Effector memory CD4-positive, alpha-beta T cell (primary cell): Measurements from ENCODE around the gene SSBP3.

Source experiments
- DNase-seq, 3 donors: peaks; one replicate each; pipeline ENCODE4 v3.0.0-alpha.2; 2020
- H3K27ac ChIP-seq: 2 replicates; pipeline ENCODE4 v1.7.0; 2013; ENCODE audit warnings: mild to moderate bottlenecking, low read length, moderate library complexity; ENCODE audit not compliant: insufficient read depth, poor library complexity, severe bottlenecking
- H3K27me3 ChIP-seq: replicated peaks from 2 replicates; pipeline ENCODE4 v1.7.0; 2013; ENCODE audit warnings: mild to moderate bottlenecking, low read length; ENCODE audit not compliant: insufficient read depth, control insufficient read depth, poor library complexity, severe bottlenecking
- H3K36me3 ChIP-seq: 2 replicates; pipeline ENCODE4 v1.7.0; 2013; ENCODE audit warnings: mild to moderate bottlenecking, low read length, moderate library complexity; ENCODE audit not compliant: control insufficient read depth, insufficient read depth
- H3K4me1 ChIP-seq: 2 replicates; pipeline ENCODE4 v1.7.0; 2013; ENCODE audit warnings: low read length, mild to moderate bottlenecking; ENCODE audit not compliant: control insufficient read depth, insufficient read depth, poor library complexity, severe bottlenecking
- H3K4me3 ChIP-seq: 2 replicates; pipeline ENCODE4 v1.7.0; 2013; ENCODE audit warnings: low read length, low read depth, mild to moderate bottlenecking; ENCODE audit not compliant: insufficient read depth, poor library complexity, severe bottlenecking
- H3K9me3 ChIP-seq: 2 replicates; pipeline ENCODE4 v1.7.0; 2013; ENCODE audit warnings: mild to moderate bottlenecking, low read length, moderate library complexity; ENCODE audit not compliant: control insufficient read depth

The SSBP3 gene

DNA sequence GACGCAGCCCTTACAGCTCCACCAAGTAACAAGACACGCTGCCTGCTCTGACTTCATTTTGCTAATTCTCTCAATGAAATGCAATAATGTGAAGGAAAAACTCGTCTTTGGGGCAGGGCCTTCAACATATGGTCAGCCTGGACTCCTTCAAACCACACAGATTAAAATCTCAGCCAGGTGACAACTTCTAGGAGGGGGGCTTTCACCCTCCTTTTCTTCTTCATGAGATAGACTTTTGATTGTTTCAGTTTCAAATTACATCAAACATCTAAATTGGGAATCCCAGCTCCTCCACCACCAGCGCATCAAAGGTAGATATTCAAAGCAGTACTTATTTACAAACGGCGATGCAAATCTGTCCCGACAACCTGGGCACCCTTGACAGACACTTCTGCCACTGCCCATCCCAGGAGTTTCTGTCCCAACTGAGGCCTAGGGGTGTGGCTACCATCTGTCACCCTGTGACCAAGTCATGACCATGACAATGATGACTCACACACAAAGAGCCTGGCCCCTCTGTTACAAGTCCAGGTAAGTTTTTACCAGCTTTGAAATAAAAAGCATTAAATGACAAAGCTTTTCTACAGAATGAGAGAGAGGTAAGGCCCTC, 29.7 kb downstream of the SSBP3 start:
- Histone ChIP-seq H3K27me3 (no peaks in the 10 kb centered on the region), H3K4me3 (no peak overlapping the region), H3K9me3 (no peaks in the 10 kb centered on the region), H3K4me1 (peaks cover 11% of the 10 kb centered on the region), H3K36me3 (peaks cover 7% of the 10 kb centered on the region), H3K27ac (no peak overlapping the region)
- DNase-seq, result no peak

DNA sequence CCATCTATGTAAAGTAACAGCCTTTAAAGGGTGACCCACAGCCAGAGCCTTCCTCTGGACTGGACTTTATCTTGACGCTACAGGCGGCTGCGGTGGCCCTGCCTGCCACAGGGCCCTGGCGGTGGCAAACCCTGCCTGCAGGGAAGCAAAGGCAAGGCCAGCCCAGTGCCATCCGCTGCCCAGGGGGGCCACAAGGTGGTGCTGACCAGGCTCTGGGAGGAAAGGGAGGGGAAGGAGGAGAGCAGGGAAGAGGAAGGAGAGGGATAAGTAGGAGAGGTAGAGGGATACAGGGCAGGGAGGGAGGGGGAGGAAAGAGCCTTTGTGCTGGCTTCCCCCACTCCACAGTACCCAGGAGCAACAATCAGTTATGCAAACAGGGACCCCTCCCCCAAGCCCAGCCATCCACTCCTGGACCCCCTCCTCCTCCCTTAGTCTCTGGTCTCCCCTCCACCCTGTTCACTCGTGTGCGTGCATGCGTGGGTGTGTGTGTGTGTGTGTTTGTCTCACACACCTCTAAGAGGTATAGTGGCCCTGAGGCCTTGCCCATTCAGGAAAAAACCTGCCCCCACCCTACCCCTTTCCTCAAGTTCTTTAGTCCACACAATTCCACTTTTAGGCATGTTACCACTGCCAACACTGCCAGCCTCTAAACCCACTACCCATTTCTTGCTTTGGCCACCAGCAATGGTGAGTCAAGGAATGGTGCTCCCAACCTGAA, 30.3 kb downstream of the SSBP3 start:
- no peak overlapping the region for H3K4me3 ChIP-seq
- no peak overlapping the region for H3K27ac ChIP-seq
- no peak for DNase-seq
- H3K4me1 ChIP-seq, result peaks cover 11% of the 10 kb centered on the region
- H3K36me3 ChIP-seq, result peaks cover 7% of the 10 kb centered on the region
- H3K9me3 ChIP-seq, result no peaks in the 10 kb centered on the region
- H3K27me3 ChIP-seq, result no peaks in the 10 kb centered on the region

DNA sequence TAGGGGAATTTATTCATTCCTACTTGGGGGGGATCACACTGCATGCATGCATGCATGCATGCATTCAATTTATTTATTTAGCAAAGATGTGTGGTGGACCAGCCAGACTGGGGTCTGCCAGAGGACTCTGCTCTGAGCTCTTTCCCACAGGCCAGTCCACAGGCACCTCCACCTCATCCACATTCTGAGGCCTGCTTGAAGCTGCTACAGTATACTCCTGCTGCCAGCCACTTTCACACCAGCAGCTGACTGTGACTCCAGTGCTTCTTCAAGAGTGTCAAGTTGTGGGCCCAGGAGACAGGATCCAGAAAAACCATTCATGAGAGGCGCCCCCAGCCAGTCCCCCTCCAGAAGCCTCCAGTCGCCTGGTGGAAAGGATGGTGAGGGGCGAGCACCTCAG, 30.9 kb downstream of the SSBP3 start:
- Histone ChIP-seq H3K36me3 (peaks cover 2% of the 10 kb centered on the region), H3K27ac (no peak overlapping the region), H3K4me3 (no peak overlapping the region), H3K27me3 (no peaks in the 10 kb centered on the region), H3K9me3 (no peaks in the 10 kb centered on the region), H3K4me1 (peaks cover 11% of the 10 kb centered on the region)
- DNase-seq, result no peak

DNA sequence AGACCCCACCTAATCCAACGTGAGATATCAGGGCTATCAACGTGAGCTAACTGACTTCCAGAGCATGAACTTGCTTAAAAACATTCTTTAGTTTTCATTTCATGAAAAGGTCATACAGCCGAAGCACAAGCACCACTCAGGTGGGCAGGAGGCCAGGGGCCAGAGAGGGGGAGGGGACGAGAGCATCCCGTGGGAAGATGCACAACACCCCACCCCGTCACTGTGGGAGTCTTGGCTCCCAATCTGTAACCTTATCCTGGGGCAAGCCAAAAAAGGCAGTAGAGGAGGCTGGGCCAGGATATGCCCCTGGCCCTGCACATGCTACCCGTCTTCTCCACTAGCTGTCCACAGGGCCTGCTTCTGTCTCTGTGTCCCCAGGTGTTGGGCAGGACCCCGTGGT, 31.4 kb downstream of the SSBP3 start:
- H3K27ac ChIP-seq, result no peak overlapping the region
- no peak for DNase-seq
- H3K27me3 ChIP-seq, result no peaks in the 10 kb centered on the region
- no peaks in the 10 kb centered on the region for H3K36me3 ChIP-seq
- no peaks in the 10 kb centered on the region for H3K9me3 ChIP-seq
- H3K4me3 ChIP-seq, result no peak overlapping the region
- H3K4me1 ChIP-seq, result peaks cover 11% of the 10 kb centered on the region

DNA sequence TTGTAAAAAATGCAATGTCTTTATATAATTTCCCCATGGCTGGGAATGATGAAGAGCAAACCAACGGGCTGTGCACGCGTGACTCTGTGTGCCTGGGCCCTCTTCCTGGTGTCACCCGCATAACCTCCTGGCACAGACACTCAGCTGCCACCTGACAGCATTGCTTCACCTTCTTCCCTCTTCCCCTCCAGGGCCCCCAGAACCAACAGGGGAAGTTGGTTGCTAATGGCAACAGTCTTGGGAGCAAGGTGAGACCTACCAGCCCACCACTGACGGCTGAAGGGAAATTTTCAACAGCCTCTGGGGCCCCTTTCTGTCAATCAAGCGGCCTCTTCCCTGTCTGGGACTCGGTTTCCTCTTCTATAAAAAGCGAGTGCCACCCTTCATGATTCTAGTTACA, 33.2 kb downstream of the SSBP3 start:
- no peak overlapping the region for H3K4me3 ChIP-seq
- no peak overlapping the region for H3K27ac ChIP-seq
- no peaks in the 10 kb centered on the region for H3K9me3 ChIP-seq
- H3K27me3 ChIP-seq, result no peaks in the 10 kb centered on the region
- DNase-seq, result no peak
- peaks cover 5% of the 10 kb centered on the region for H3K4me1 ChIP-seq
- H3K36me3 ChIP-seq, result no peaks in the 10 kb centered on the region

DNA sequence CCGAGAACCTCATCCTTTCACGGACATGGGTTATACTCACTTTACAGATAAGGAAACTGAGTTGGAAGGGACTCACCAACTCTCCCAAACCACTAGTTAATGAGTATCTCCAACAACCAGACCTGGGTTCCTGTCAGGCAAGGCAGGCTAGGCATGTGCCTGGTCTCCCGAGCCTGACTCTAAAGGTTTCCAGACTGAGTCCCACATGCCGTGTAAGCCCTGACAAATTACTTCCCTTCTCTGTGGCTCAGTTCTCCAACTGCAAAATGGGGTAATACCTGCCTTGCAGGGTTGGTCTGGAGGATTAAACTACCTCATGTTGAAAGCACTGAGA, 34.3 kb downstream of the SSBP3 start:
- Histone ChIP-seq H3K36me3 (no peaks in the 10 kb centered on the region), H3K4me3 (no peak overlapping the region), H3K4me1 (no peaks in the 10 kb centered on the region), H3K9me3 (no peaks in the 10 kb centered on the region), H3K27me3 (no peaks in the 10 kb centered on the region), H3K27ac (no peak overlapping the region)
- no peak for DNase-seq

DNA sequence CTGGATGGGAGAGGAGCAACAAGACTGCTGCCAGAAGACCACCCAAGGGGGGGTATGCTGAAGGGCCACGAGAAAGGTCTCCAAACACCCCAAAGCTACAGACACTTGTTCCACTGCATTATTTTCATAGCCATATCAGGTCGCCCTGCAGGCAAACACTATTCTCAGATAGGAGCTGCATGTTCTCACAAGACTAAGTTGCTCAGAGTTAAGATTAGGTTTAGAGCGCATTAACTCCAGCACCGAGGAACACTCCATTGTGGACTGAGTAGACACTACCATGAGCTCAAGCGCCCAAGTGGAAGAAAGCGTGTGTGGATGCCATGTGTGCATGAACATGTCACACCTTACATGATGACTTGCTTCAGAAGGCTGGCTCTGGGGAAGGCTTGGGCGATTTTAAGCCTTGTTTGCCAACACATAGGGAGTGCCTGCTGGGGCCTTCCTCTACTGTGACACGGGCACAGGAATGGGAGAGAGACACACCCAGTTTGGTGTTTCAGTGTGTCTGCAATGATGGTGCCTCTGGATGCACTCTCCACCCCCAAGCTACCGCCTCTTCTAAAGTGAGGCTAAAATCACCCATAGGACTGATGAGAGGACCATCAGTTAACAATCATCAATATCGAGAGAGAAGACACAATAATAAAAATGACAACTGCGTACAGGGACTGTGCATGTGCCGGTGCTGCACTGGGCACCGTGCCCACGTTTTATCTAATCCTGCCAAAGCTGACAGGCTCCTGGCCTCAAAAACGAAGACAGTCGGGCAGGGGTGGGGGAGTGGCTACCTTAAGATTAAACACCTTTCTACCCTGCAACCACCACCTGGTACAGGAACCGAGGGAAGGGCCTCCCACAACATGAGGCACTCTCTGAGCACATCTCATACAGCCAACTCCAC, 34.9 kb downstream of the SSBP3 start:
- Histone ChIP-seq H3K9me3 (no peaks in the 10 kb centered on the region), H3K4me1 (no peaks in the 10 kb centered on the region), H3K36me3 (no peaks in the 10 kb centered on the region), H3K4me3 (no peak overlapping the region), H3K27me3 (no peaks in the 10 kb centered on the region), H3K27ac (no peak overlapping the region)
- DNase-seq, result no peak

DNA sequence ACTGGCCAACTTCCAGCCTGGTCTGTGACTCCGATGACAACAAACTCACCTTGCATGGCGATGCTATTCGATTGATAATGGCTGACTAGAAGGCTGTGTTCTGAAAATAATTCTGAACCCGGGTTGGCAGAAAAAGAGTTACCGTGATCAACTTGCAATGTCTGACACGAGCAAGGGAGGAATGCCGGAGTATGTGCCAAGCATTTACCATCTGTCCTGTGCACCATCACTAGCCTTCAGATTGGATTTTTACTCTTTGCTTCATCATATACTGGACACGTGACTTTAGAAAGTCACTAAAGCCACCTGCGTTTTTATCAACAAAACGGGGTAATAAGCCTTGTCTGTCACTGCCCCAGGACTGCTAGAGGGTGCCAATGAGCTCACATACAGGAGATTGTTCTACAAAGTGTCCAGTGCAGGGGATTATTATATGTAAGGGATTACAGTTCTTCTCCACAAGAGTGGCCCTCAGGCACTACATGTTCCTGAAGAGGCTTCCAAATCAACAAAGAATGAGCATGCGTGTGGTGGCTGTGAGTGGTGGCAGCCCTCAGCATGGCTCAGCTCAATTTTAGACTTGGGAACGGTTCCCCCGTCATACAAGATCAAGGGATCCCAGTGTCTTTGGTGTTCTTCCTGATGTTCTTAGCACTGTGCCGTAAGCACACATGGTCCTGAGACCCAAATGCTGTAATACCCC, 35.8 kb downstream of the SSBP3 start:
- Histone ChIP-seq H3K27ac (no peak overlapping the region), H3K4me3 (no peak overlapping the region), H3K36me3 (no peaks in the 10 kb centered on the region), H3K27me3 (no peaks in the 10 kb centered on the region), H3K9me3 (no peaks in the 10 kb centered on the region), H3K4me1 (no peaks in the 10 kb centered on the region)
- DNase-seq, result no peak

DNA sequence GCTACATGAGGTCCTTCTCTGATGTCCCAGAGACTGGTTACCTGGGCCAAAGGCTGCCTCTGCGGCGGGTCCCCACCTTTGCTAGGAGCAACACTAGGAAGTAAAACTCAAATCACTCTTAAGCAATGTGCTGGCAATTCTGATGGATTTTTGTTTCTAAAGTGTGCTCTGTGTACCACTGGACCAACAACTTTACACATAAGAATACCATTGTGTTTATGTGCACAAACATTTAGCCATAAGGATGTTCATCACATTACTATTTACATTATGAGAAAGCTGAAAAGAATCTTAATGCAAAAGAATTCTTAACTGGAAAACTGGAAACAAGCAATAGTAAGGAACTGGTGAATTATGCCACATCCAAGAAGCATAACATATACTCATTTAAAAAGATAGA, 38.6 kb downstream of the SSBP3 start:
- no peak for DNase-seq
- no peaks in the 10 kb centered on the region for H3K36me3 ChIP-seq
- H3K4me3 ChIP-seq, result no peak overlapping the region
- H3K4me1 ChIP-seq, result no peaks in the 10 kb centered on the region
- no peaks in the 10 kb centered on the region for H3K9me3 ChIP-seq
- H3K27me3 ChIP-seq, result no peaks in the 10 kb centered on the region
- H3K27ac ChIP-seq, result no peak overlapping the region
